Measurements from ENCODE around the gene EPB41L1.

The EPB41L1 gene

GRCh38 chr20:36153736-36154699 lies 522 bp upstream of the EPB41L1 start:
- no peaks in the 10 kb centered on the region for H3K9me3 ChIP-seq
- intact Hi-C loops (cut with DNase I; ENCODE audit: low total_unique reads): loop anchor here (2.0 kb wide), 1 partner anchor 47 kb away; no protein-coding TSS in a partner anchor

DNA sequence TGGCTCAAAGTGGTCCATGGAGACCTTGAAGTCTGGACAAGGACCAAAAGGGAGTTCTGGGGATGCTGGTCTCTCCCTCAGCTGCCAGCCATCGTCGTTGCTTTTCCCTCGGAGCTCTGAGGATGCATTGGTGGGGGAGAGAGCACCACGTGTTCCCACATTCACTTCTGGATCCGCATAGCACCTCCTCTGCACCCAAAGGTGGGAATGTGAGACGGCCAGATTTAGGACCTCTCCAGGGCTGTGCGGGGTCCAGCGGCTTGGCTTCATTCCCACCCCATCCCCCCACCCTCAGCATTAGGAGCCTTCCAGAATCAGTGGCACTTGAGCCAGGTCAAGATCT lies 1.1 kb downstream of the EPB41L1 start:
- no peak for DNase-seq
- H3K27ac ChIP-seq: peak overlapping the region; percentile 77 to 82
- peak overlapping the region; percentile 69 to 76 for H3K4me3 ChIP-seq
- peaks cover 0 to 40% (median 34%) of the 10 kb centered on the region in 4 donors for H3K4me1 ChIP-seq
- no peaks in the 10 kb centered on the region for H3K36me3 ChIP-seq
- intact Hi-C loops (cut with DNase I; ENCODE audit: low total_unique reads): loop anchor here (2.0 kb wide), 1 partner anchor 45 kb away; no protein-coding TSS in a partner anchor
- no peaks in the 10 kb centered on the region for H3K27me3 ChIP-seq
- TF ChIP-seq CTCF (IDR thresholded peaks at IDR 0.05): no peak
- H3K9me3 ChIP-seq: no peaks in the 10 kb centered on the region

More at GRCh38 chr20:36153736-36154699, 522 bp upstream of the EPB41L1 start:
- Histone ChIP-seq H3K36me3 (no peaks in the 10 kb centered on the region), H3K4me3 (peak overlapping the region; percentile 69 to 76), H3K27me3 (no peaks in the 10 kb centered on the region), H3K27ac (peak overlapping the region; percentile 75 to 77), H3K4me1 (peaks cover 0 to 47% (median 42%) of the 10 kb centered on the region in 4 donors)
- DNase-seq: peak; percentile 86 to 95
- TF ChIP-seq CTCF (IDR thresholded peaks at IDR 0.05): no peak

DNA sequence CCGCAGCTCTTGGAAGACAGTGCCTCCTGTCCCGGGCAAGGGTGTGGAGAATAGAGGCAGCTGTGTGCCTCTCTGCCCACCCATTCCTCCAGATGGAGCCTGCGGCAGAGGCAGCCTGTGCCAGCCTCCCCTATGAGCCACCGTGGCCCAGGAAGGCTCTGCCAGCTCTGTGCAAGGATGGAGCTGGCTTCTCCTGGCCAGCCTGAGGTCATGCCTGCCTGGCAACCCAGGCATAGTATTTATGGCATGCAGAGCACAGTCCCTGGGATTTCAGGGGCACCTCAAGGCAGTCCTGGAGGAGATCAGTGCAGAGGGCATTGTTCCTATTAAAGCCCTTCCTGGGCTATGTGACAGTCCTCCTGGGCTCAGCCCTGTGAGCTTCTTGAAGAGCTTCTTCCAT lies 1.5 kb downstream of the EPB41L1 start:
- H3K4me3 ChIP-seq: no peak overlapping the region
- H3K9me3 ChIP-seq: no peaks in the 10 kb centered on the region
- no peaks in the 10 kb centered on the region for H3K36me3 ChIP-seq
- no peak for DNase-seq
- H3K4me1 ChIP-seq: peaks cover 0 to 40% (median 34%) of the 10 kb centered on the region in 4 donors
- intact Hi-C loops (cut with DNase I; ENCODE audit: low total_unique reads): loop anchor here (2.0 kb wide), 1 partner anchor 45 kb away; no protein-coding TSS in a partner anchor
- no peaks in the 10 kb centered on the region for H3K27me3 ChIP-seq
- H3K27ac ChIP-seq: peak overlapping the region; percentile 77 to 82
- TF ChIP-seq CTCF (IDR thresholded peaks at IDR 0.05): no peak

DNA sequence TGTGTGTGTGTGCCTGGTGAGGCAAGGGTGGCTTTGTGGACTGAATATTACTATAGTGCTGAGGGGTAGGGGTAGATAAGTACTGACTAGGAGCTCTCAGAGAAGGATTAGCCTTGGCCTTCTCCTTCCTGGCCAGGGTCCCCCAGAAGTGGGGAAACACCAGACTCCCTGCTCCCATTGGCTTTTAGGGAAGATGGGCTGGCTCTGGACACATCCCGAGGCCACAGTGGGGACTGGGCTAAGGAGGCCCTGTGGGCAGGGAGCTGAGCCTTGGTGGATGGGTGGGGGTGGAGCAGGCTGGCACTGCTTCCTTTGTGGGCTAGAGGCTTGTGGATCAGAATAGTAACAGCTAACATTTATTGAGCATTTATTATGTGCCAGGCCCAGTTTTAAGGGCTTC lies 3.1 kb downstream of the EPB41L1 start:
- intact Hi-C loops (cut with DNase I; ENCODE audit: low total_unique reads): no loop called here
- DNase-seq: no peak
- no peak for TF ChIP-seq CTCF (IDR thresholded peaks at IDR 0.05)
- no peaks in the 10 kb centered on the region for H3K27me3 ChIP-seq
- H3K4me1 ChIP-seq: peaks cover 0 to 38% (median 32%) of the 10 kb centered on the region in 4 donors
- H3K4me3 ChIP-seq: no peak overlapping the region
- no peak overlapping the region for H3K27ac ChIP-seq
- H3K36me3 ChIP-seq: no peaks in the 10 kb centered on the region
- no peaks in the 10 kb centered on the region for H3K9me3 ChIP-seq

DNA sequence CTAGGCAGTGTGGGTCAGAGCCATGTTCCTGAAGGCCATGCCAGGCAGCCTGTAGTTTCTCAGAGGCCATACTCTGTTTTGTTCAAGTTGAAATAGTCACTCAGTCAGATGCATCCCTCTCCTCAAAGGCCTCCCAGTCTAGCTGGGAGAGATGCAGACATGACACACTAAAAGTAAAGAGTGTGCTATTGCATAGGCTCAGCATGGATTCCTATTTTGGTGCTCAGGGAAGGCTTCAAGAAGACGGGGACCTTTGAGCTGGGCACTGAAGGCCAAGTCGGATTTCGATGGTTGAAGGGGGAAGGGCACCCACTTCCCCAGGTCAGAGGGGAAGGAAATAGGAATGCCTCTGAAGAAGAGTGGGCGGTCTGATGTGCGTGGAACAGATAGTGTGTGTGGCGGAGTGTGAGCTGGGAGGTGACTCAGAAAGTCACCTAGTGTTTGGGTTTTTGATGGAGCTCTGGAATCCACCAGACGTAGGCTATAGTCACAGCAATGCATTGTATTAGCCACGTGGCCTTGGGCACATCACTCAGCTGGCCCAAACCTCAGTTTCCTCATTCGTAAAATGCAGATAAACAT lies 3.7 kb downstream of the EPB41L1 start:
- DNase-seq: no peak
- no peaks in the 10 kb centered on the region for H3K36me3 ChIP-seq
- H3K9me3 ChIP-seq: no peaks in the 10 kb centered on the region
- intact Hi-C loops (cut with DNase I; ENCODE audit: low total_unique reads): no loop called here
- H3K4me3 ChIP-seq: no peak overlapping the region
- no peak for TF ChIP-seq CTCF (IDR thresholded peaks at IDR 0.05)
- peaks cover 0 to 35% (median 27%) of the 10 kb centered on the region in 4 donors for H3K4me1 ChIP-seq
- no peaks in the 10 kb centered on the region for H3K27me3 ChIP-seq
- H3K27ac ChIP-seq: no peak overlapping the region
